K562 (cell line): ENCODE results near the gene AFAP1. TPM values are rescaled to one million over a fixed set of nuclear protein-coding genes. Genes with fewer than 3 reads are reported as not detected.
A peak's percentile ranks its signal among the peaks of the same experiment; 100 is the strongest.

Source experiments
- ATAC-seq: fragments of 200-7000 bp; cut with Tn5 transposase; 3 replicates; pipeline ENCODE4 v1.9.1; 2020; ENCODE audit warnings: moderate library complexity
- BruUV-seq: library from RNA; stranded (reverse); fragments of 400-500 nt; replicated peaks from 2 replicates; lab custom pipeline; 2021; lab: Mats Ljungman, UMichigan
- CTCF ChIA-PET: fragments of 300-600 bp; formaldehyde crosslinking; extraction: SDS; loops from one replicate; lab custom pipeline; 2021; ENCODE audit warnings: low intra/inter-chr PET ratio; lab: Yijun Ruan, JAX
- POLR2A ChIA-PET: fragments of 300-600, 350-650 bp; sonication (Branson Sonifier 250); formaldehyde crosslinking; extraction: SDS; loops from one replicate; lab custom pipeline; 2021; ENCODE audit warnings: antibody characterized with exemption, inconsistent platforms; lab: Yijun Ruan, JAX
- DNase-seq, 4 experiments: peaks; one replicate each; pipeline versions ENCODE4 v3.0.0 to v3.0.0-alpha.2; 2011 to 2018; ENCODE audit warnings: low spot score in 3 of 4, mixed read lengths in 3 of 4; ENCODE audit errors: extremely low read depth in 1 of 4
- FAIRE-seq: peaks from 2 replicates; lab custom pipeline; 2011; peaks lifted over from hg19 to GRCh38; lab: Jason Lieb, UNC
- H2AFZ ChIP-seq: 2 replicates; pipeline ENCODE4 v1.6.0; 2011; ENCODE audit warnings: low read depth, low read length, control low read depth, inconsistent platforms
- H3K27ac ChIP-seq: fragments of 200-600 bp; 3 replicates; pipeline ENCODE4 v1.8.0; 2011; ENCODE audit warnings: low read depth, mild to moderate bottlenecking, control low read depth, inconsistent platforms, low read length, moderate library complexity, mixed read lengths; ENCODE audit errors: extremely low read depth
- H3K27me3 ChIP-seq, 2 experiments: fragments of 300-600 bp in 1 of 2; 2 replicates in 1 of 2; 3 replicates in 1 of 2; pipeline versions ENCODE4 v1.6.0 to v1.8.0; 2011; ENCODE audit warnings: inconsistent platforms in 2 of 2, low read length in 2 of 2, mild to moderate bottlenecking in 1 of 2, mixed read lengths in 1 of 2, moderate library complexity in 1 of 2; ENCODE audit not compliant: control insufficient read depth in 2 of 2, insufficient read depth in 2 of 2
- H3K36me3 ChIP-seq: fragments of 300-600 bp; 3 replicates; pipeline ENCODE4 v1.8.0; 2011; ENCODE audit warnings: mild to moderate bottlenecking, low read length, inconsistent platforms; ENCODE audit not compliant: control insufficient read depth, insufficient read depth
- H3K4me1 ChIP-seq, 2 experiments: fragments of 200-600 bp in 1 of 2; replicated peaks in 1 of 2; 2 replicates in 1 of 2; 3 replicates in 1 of 2; pipeline versions ENCODE4 v1.5.1 to v1.8.0; 2011; ENCODE audit warnings: inconsistent platforms in 2 of 2, low read length in 2 of 2, mild to moderate bottlenecking in 1 of 2, mixed read lengths in 1 of 2, moderate library complexity in 1 of 2; ENCODE audit not compliant: control insufficient read depth in 2 of 2, insufficient read depth in 2 of 2
- H3K4me2 ChIP-seq: 2 replicates; pipeline ENCODE4 v1.6.1; 2011; ENCODE audit warnings: low read length, control low read depth, inconsistent platforms, mixed read lengths; ENCODE audit not compliant: insufficient read depth
- H3K4me3 ChIP-seq: fragments of 200-600 bp; sonication (generic), shearing (Covaris generic); 2 replicates; pipeline ENCODE4 v1.5.1; 2016; ENCODE audit warnings: control low read depth, inconsistent platforms
- H3K79me2 ChIP-seq: fragments of 200-600 bp; 3 replicates; pipeline ENCODE4 v1.8.0; 2011; ENCODE audit warnings: low read length, inconsistent platforms; ENCODE audit not compliant: control insufficient read depth, insufficient read depth
- H3K9ac ChIP-seq, 2 experiments: 2 replicates each; pipeline versions ENCODE4 v1.6.0 to v1.6.1; 2011; ENCODE audit warnings: low read depth in 2 of 2, low read length in 2 of 2, control low read depth in 1 of 2, inconsistent platforms in 1 of 2, mild to moderate bottlenecking in 1 of 2, mixed read lengths in 1 of 2; ENCODE audit not compliant: insufficient read depth in 1 of 2
- H3K9me1 ChIP-seq: one replicate; pipeline ENCODE4 v1.6.0; 2011; ENCODE audit warnings: inconsistent platforms, mild to moderate bottlenecking, low read length, moderate library complexity; ENCODE audit not compliant: control insufficient read depth, insufficient read depth
- H3K9me3 ChIP-seq: replicated peaks from 2 replicates; pipeline ENCODE4 v1.5.1; 2011; ENCODE audit warnings: low read depth, low read length, inconsistent platforms; ENCODE audit not compliant: control insufficient read depth, insufficient read depth
- H4K20me1 ChIP-seq: replicated peaks from 2 replicates; pipeline ENCODE4 v1.6.1; 2011; ENCODE audit warnings: low read length, inconsistent platforms, mixed read lengths; ENCODE audit not compliant: control insufficient read depth, insufficient read depth
- IFI16 ChIP-seq: fragments of 250-450 bp; sonication (Bioruptor Pico); IDR thresholded peaks from 2 replicates; pipeline ENCODE4 v2.1.2; 2022; ENCODE audit warnings: mild to moderate bottlenecking, inconsistent platforms
- WGBS: fragments of 100-300 bp; shearing (Covaris generic); methylation state at CpG from one replicate; pipeline ENCODE4 v1.1.6; 2016; ENCODE audit warnings: low coverage, mixed read lengths; ENCODE audit not compliant: insufficient coverage; ENCODE audit errors: missing lambda C conversion rate; 5-methylcytosine and 5-hydroxymethylcytosine counted together
- in situ Hi-C: fragments of 300-500 bp; cut with MboI; formaldehyde crosslinking; loops from 4 replicates; pipeline ENCODE4 v1.15.0; 2018; ENCODE audit warnings: inconsistent platforms, mixed read lengths
- intact Hi-C: fragments of 100-400 bp; cut with micrococcal nuclease; formaldehyde crosslinking; loops from 2 replicates; pipeline ENCODE4 v1.14.2; 2022
- polyA plus RNA-seq, 8 experiments: library from polyadenylated mRNA; depleted of rRNA in 4 of 8; stranded (reverse) in 5 of 8; unstranded in 3 of 8; fragments of >200 nt; fragmentation: Nextera tagmentation in 2 of 8; fragmentation: Illumina TruSeq in 1 of 8; extraction: Ambion mirVana in 2 of 8; extraction: Trizol in 1 of 8; gene quantifications; 2 replicates each; pipeline versions ENCODE4 v1.2.1 to v1.2.3, GENCODE V29; 2011 to 2014; ENCODE audit warnings: inconsistent platforms in 1 of 8, missing spikeins in 1 of 8
- total RNA-seq, 7 experiments: library from RNA; depleted of rRNA in 6 of 7; stranded (reverse); fragments of >200 nt in 6 of 7; fragmentation: Illumina TruSeq in 2 of 7; extraction: Trizol in 2 of 7; gene quantifications; 2 replicates each; pipeline versions ENCODE4 v1.2.1 to v1.2.3, GENCODE V29; 2011 to 2021; ENCODE audit warnings: low replicate concordance in 1 of 7
- TF ChIP-seq, protein P1 (sequence below), 3 experiments: IDR thresholded peaks in 2 of 3; conservative IDR thresholded peaks in 1 of 3; 2 replicates each; pipeline ENCODE4 v1.5.1; 2011 to 2012; ENCODE audit warnings: low read length in 3 of 3, mild to moderate bottlenecking in 3 of 3, control low read depth in 2 of 3, improper control_type of control experiment in 1 of 3, inconsistent platforms in 1 of 3, low read depth in 1 of 3, mixed read lengths in 1 of 3, moderate library complexity in 1 of 3; ENCODE audit not compliant: insufficient read depth in 2 of 3

AFAP1 gene
- total and polyA plus RNA-seq, 9 of the 15 experiments (the other 6 are each of a cell fraction or from before 2014, with no cell fraction given) = 0.07 to 0.42 (median 0.12) TPM; not detected in 1

DNA sequence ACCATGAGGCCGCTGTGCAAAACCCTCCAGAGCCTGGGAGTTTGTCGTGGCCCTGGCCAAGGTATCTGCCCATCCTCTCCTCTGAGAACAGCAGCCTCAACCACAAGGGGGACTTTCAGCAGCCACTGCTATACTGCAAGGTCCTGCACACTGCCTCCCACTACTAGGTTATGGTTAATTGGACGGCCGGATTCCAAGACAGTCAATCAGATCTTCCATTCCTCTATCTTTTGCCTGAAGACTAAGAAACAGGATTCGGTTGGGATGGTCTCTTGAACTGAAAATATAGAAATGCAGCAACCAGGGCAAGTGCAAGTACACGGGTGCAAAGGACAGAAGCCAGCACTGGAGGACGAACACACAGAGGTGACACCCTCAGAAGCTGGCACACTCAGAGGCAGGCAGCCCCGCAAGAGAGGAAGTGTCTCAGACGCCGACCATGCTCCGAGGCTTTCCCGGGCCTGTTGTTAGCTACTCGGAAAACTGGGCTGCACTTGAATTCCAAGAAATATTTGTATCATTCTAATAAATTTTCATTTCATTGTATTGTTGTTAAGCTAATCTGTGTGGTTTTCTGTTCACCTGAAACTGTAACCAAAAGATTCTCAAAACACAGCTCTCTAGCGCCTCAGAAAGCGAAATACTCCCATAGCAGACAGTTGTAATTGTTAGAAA is 63.3 kb downstream of the AFAP1 start:
- no peaks in the 10 kb centered on the region for H3K36me3 ChIP-seq
- FAIRE-seq (no peak), ATAC-seq (peak; percentile 62; the same call in 2 of the 3 replicates), DNase-seq (peak in 2 of 4 experiments; percentile 8)
- intact Hi-C loops (no loop called here), in situ Hi-C loops (no loop called here)
- H3K4me1 ChIP-seq = no peaks in the 10 kb centered on the region
- no peaks in the 10 kb centered on the region for H3K9me1 ChIP-seq
- peaks cover 8 to 41% of the 10 kb centered on the region in 2 experiments; a peak in 4 of 5 replicates for H3K27me3 ChIP-seq
- no peaks in the 10 kb centered on the region; the same call in 1 of the 2 replicates for H4K20me1 ChIP-seq
- H3K9me3 ChIP-seq = no peaks in the 10 kb centered on the region
- no peak overlapping the region for H3K4me3 ChIP-seq
- CTCF ChIA-PET = no interaction called here
- no peak overlapping the region for H2AFZ ChIP-seq
- no peak overlapping the region for H3K27ac ChIP-seq
- no peaks in the 10 kb centered on the region for H3K79me2 ChIP-seq
- no peak overlapping the region for H3K9ac ChIP-seq
- 2% methylated on average over 15 of the region's 15 CpGs for WGBS
- no peak overlapping the region for H3K4me2 ChIP-seq
- TF ChIP-seq, protein P1, sequence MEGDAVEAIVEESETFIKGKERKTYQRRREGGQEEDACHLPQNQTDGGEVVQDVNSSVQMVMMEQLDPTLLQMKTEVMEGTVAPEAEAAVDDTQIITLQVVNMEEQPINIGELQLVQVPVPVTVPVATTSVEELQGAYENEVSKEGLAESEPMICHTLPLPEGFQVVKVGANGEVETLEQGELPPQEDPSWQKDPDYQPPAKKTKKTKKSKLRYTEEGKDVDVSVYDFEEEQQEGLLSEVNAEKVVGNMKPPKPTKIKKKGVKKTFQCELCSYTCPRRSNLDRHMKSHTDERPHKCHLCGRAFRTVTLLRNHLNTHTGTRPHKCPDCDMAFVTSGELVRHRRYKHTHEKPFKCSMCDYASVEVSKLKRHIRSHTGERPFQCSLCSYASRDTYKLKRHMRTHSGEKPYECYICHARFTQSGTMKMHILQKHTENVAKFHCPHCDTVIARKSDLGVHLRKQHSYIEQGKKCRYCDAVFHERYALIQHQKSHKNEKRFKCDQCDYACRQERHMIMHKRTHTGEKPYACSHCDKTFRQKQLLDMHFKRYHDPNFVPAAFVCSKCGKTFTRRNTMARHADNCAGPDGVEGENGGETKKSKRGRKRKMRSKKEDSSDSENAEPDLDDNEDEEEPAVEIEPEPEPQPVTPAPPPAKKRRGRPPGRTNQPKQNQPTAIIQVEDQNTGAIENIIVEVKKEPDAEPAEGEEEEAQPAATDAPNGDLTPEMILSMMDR (IDR thresholded peaks at IDR 0.05 in 2 of 3, conservative IDR thresholded peaks at IDR 0.05 in 1 of 3; ENCODE audit: insufficient read depth in 2 of 3, low read depth in 1 of 3, low read length in 3 of 3) = 0 out of 6 replicates have a peak, but pooled peaks of 1 of the 3 experiments have one; percentile 7
- no peak for TF ChIP-seq IFI16 (CRISPR knock-in tag)
- BruUV-seq = no TSS peak
- POLR2A ChIA-PET = interaction anchor here (1.0 kb wide), 1 partner anchor 20 kb away, joined by 3 read pairs; no protein-coding TSS in a partner anchor
